ENCODE results near the gene SBK2. TPM values are rescaled to one million over a fixed set of nuclear protein-coding genes. Genes with fewer than 3 reads are reported as not detected.

The SBK2 gene
- total and polyA plus RNA-seq, 2 donors (not counting 3 experiments of a cell fraction or from before 2014, with no cell fraction given), result not detected

DNA sequence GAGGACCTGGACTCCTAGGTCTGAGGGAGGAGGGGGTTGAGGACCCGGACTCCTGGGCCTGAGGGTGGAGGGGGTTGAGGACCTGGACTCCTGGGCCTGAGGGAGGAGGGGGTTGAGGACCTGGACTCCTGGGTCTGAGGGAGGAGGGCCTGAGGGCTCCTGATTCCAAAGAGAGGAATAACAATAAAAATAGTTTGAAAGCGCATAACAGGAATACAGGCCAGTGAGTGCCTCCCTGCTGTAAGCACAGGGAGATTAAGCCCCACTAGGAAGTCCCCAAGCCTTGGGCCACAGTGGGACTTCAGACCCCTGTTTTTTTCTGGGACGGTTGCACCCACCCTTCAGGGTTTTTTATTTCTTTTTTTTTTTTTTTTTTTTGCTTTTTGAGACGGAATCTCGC is 1.2 kb upstream of the SBK2 start:
- H4K20me1 ChIP-seq (replicated peaks; ENCODE audit: control insufficient read depth, extremely low read depth, insufficient read depth, low read length), result no peaks in the 10 kb centered on the region
- no peak overlapping the region for H3K27ac ChIP-seq (ENCODE audit: insufficient read depth, low read depth, low read length)
- no peaks in the 10 kb centered on the region for H3K9me1 ChIP-seq (replicated peaks; ENCODE audit: control insufficient read depth, extremely low read depth, insufficient read depth, low read length)
- FAIRE-seq (no peak), DNase-seq (ENCODE audit: low read depth, low spot score) (no peak)
- ChIA-PET POLR2A (no interaction called here), CTCF (interaction anchor here (0.6 kb wide), 1 partner anchor 25 kb away, joined by 4 read pairs; no protein-coding TSS in a partner anchor)
- H3K79me2 ChIP-seq (ENCODE audit: control insufficient read depth, insufficient read depth, low read length), result no peaks in the 10 kb centered on the region
- H3K4me3 ChIP-seq (replicated peaks in 1 of 3; ENCODE audit: insufficient read depth in 1 of 3, low read depth in 1 of 3, low read length in 3 of 3), result no peak overlapping the region
- H3K4me1 ChIP-seq (ENCODE audit: control insufficient read depth, extremely low read depth, insufficient read depth, low read length), result no peaks in the 10 kb centered on the region
- no peaks in the 10 kb centered on the region for H3K27me3 ChIP-seq (ENCODE audit: control insufficient read depth in 2 of 2, insufficient read depth in 2 of 2, low read length in 2 of 2)
- H3K9me3 ChIP-seq (replicated peaks; ENCODE audit: control insufficient read depth, insufficient read depth, low read length), result no peaks in the 10 kb centered on the region
- no peak overlapping the region for H2AFZ ChIP-seq (ENCODE audit: low read depth, low read length)
- H3K36me3 ChIP-seq (ENCODE audit: control insufficient read depth in 2 of 2, extremely low read depth in 1 of 2, insufficient read depth in 2 of 2, low read length in 2 of 2), result no peaks in the 10 kb centered on the region
- H3K9ac ChIP-seq (replicated peaks; ENCODE audit: extremely low read depth, insufficient read depth, low read length), result no peak overlapping the region
- TF ChIP-seq, protein P1, sequence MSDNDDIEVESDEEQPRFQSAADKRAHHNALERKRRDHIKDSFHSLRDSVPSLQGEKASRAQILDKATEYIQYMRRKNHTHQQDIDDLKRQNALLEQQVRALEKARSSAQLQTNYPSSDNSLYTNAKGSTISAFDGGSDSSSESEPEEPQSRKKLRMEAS (IDR thresholded peaks at IDR 0.05; ENCODE audit: insufficient read depth, insufficient read length), result no peak
- TF ChIP-seq FOS (IDR thresholded peaks at IDR 0.05; ENCODE audit: borderline replicate concordance, insufficient read depth, low read length) (no peak), POLR2A (IDR thresholded peaks at IDR 0.05; ENCODE audit: low read depth, low read length) (no peak), CTCF (IDR thresholded peaks at IDR 0.05; ENCODE audit: extremely low read depth in 1 of 2, insufficient read depth in 1 of 2, low read depth in 1 of 2, low read length in 2 of 2) (no peak), JUN (IDR thresholded peaks at IDR 0.05; ENCODE audit: borderline replicate concordance, insufficient read depth, insufficient read length, low read depth) (no peak), POLR2AphosphoS5 (IDR thresholded peaks at IDR 0.05; ENCODE audit: insufficient read depth, low read depth, low read length) (no peak), MYC (IDR thresholded peaks at IDR 0.05; ENCODE audit: low read depth, low read length) (no peak), GATA2 (IDR thresholded peaks at IDR 0.05; ENCODE audit: insufficient read depth, insufficient read length, low read depth, low read length) (no peak), EZH2 (IDR thresholded peaks at IDR 0.05; ENCODE audit: borderline replicate concordance, low read depth, low read length, severe bottlenecking) (no peak)
- intact Hi-C loops (cut with micrococcal nuclease) (no loop called here), dilution Hi-C loops (cut with MboI; ENCODE audit: extremely low pct_ligation_motif_present, low sequenced_read_pairs) (no loop called here)
- no peak overlapping the region for H3K4me2 ChIP-seq (ENCODE audit: insufficient read depth, low read length)
- BruUV-seq (replicated peaks), result no TSS peak

Data from endothelial cell of umbilical vein (primary cell).